ENCODE measurements around the gene MTSS2.

MTSS2 gene

GRCh38 chr16:70665113-70665694 lies 20.6 kb downstream of the MTSS2 start:
- H3K4me3 ChIP-seq (ENCODE audit: low read length) = no peak overlapping the region
- no peak for TF ChIP-seq CTCF (conservative IDR thresholded peaks at IDR 0.05; ENCODE audit: low read depth, low read length)

GRCh38 chr16:70664325-70665112 lies 21.3 kb downstream of the MTSS2 start:
- DNase-seq (ENCODE audit: low read depth) = no peak
- no peak for TF ChIP-seq CTCF (conservative IDR thresholded peaks at IDR 0.05; ENCODE audit: low read depth, low read length)
- no peak overlapping the region for H3K4me3 ChIP-seq (ENCODE audit: low read length)

More at GRCh38 chr16:70665113-70665694, 20.6 kb downstream of the MTSS2 start:
- DNase-seq (ENCODE audit: low read depth) = no peak

- TF ChIP-seq CTCF (conservative IDR thresholded peaks at IDR 0.05; ENCODE audit: low read depth, low read length) = no peak
- no peak overlapping the region for H3K4me3 ChIP-seq (ENCODE audit: low read length)
These were observed 22.1 kb downstream of the MTSS2 start for GRCh38 chr16:70663524-70664324.

GRCh38 chr16:70662991-70663523 lies 22.8 kb downstream of the MTSS2 start:
- DNase-seq (ENCODE audit: low read depth) = no peak
- TF ChIP-seq CTCF (conservative IDR thresholded peaks at IDR 0.05; ENCODE audit: low read depth, low read length) = no peak
- no peak overlapping the region for H3K4me3 ChIP-seq (ENCODE audit: low read length)

More at GRCh38 chr16:70663524-70664324, 22.1 kb downstream of the MTSS2 start:
- DNase-seq (ENCODE audit: low read depth) = no peak

- no peak for TF ChIP-seq CTCF (conservative IDR thresholded peaks at IDR 0.05; ENCODE audit: low read depth, low read length)
- H3K4me3 ChIP-seq (ENCODE audit: low read length) = no peak overlapping the region
- DNase-seq (ENCODE audit: low read depth) = no peak
These were observed 23.8 kb downstream of the MTSS2 start for GRCh38 chr16:70661918-70662641.

GRCh38 chr16:70661534-70661917 lies 24.3 kb downstream of the MTSS2 start:
- DNase-seq (ENCODE audit: low read depth) = no peak
- no peak for TF ChIP-seq CTCF (conservative IDR thresholded peaks at IDR 0.05; ENCODE audit: low read depth, low read length)
- no peak overlapping the region for H3K4me3 ChIP-seq (ENCODE audit: low read length)

All from retinal pigment epithelial cell (primary cell).